K562 (cell line): ENCODE measurements around the gene ZNF629. TPM values are rescaled to one million over a fixed set of nuclear protein-coding genes. Genes with fewer than 3 reads are reported as not detected.
A peak's percentile ranks its signal among the peaks of the same experiment; 100 is the strongest.

ENCODE experiments used
- ATF7 ChIP-seq: fragments of 450-650 bp; IDR thresholded peaks from 2 replicates; pipeline ENCODE4 v1.7.1; 2014; ENCODE audit warnings: mild to moderate bottlenecking, moderate library complexity
- BHLHE40 ChIP-seq: IDR thresholded peaks from 2 replicates; pipeline ENCODE4 v1.6.1; 2011; ENCODE audit warnings: low read length, improper control_type of control experiment
- CBFB ChIP-seq: sonication (generic); formaldehyde crosslinking; IDR thresholded peaks from 2 replicates; pipeline ENCODE4 v1.4.0; 2020; ENCODE audit warnings: mild to moderate bottlenecking, missing genetic modification reagents
- DIDO1 ChIP-seq: fragments of 450-650 bp; IDR thresholded peaks from 2 replicates; pipeline ENCODE4 v1.6.1; 2016; ENCODE audit warnings: low read depth, missing biosample characterization, missing genetic modification characterization
- KLF10 ChIP-seq: fragments of 250-450 bp; sonication (Bioruptor Pico); IDR thresholded peaks from 2 replicates; pipeline ENCODE4 v1.6.1; 2021; ENCODE audit warnings: matching md5 sums
- NUFIP1 ChIP-seq: fragments of 450-650 bp; IDR thresholded peaks from 2 replicates; pipeline ENCODE4 v1.6.1; 2018; ENCODE audit not compliant: partially characterized antibody
- SMAD2 ChIP-seq: fragments of 150-350 bp; IDR thresholded peaks from 2 replicates; pipeline ENCODE4 v1.6.1; 2014; ENCODE audit warnings: low read depth, mild to moderate bottlenecking, low read length
- SMAD3 ChIP-seq: fragments of 450-650 bp; formaldehyde crosslinking; conservative IDR thresholded peaks from 2 replicates; pipeline ENCODE4 v1.4.0; 2020; ENCODE audit warnings: mild to moderate bottlenecking
- SMARCA4 ChIP-seq: fragments of 450-650 bp; IDR thresholded peaks from 2 replicates; pipeline ENCODE4 v1.6.1; 2016
- SNRNP70 ChIP-seq: fragments of 200-400 bp; formaldehyde crosslinking; optimal IDR thresholded peaks from 2 replicates; pipeline ENCODE3; 2017; ENCODE audit warnings: low read depth, low read length
- ZNF134 ChIP-seq: fragments of 250-450 bp; sonication (Bioruptor Pico); conservative IDR thresholded peaks from 2 replicates; pipeline ENCODE4 v1.4.0; 2020
- ZNF551 ChIP-seq: fragments of 250-450 bp; sonication (Bioruptor Pico); IDR thresholded peaks from 2 replicates; pipeline ENCODE4 v1.5.0; 2021; ENCODE audit warnings: mild to moderate bottlenecking, moderate library complexity
- polyA plus RNA-seq, 8 experiments: library from polyadenylated mRNA; depleted of rRNA in 4 of 8; stranded (reverse) in 5 of 8; unstranded in 3 of 8; fragments of >200 nt; fragmentation: Nextera tagmentation in 2 of 8; fragmentation: Illumina TruSeq in 1 of 8; extraction: Ambion mirVana in 2 of 8; extraction: Trizol in 1 of 8; gene quantifications; 2 replicates each; pipeline versions ENCODE4 v1.2.1 to v1.2.3, GENCODE V29; 2011 to 2014; ENCODE audit warnings: inconsistent platforms in 1 of 8, missing spikeins in 1 of 8
- total RNA-seq, 7 experiments: library from RNA; depleted of rRNA in 6 of 7; stranded (reverse); fragments of >200 nt in 6 of 7; fragmentation: Illumina TruSeq in 2 of 7; extraction: Trizol in 2 of 7; gene quantifications; 2 replicates each; pipeline versions ENCODE4 v1.2.1 to v1.2.3, GENCODE V29; 2011 to 2021; ENCODE audit warnings: low replicate concordance in 1 of 7
- TF ChIP-seq, protein P1 (sequence below): fragments of 450-650 bp; IDR thresholded peaks from 2 replicates; pipeline ENCODE4 v1.6.1; 2018; ENCODE audit not compliant: partially characterized antibody
- TF ChIP-seq, protein P2 (sequence below): fragments of 450-650 bp; formaldehyde crosslinking; IDR thresholded peaks from 2 replicates; pipeline ENCODE4 v1.4.0; 2020; ENCODE audit warnings: mild to moderate bottlenecking, moderate library complexity
- TF ChIP-seq, protein P3 (sequence below): fragments of 450-650 bp; IDR thresholded peaks from 2 replicates; pipeline ENCODE4 v1.6.1; 2016; ENCODE audit warnings: missing biosample characterization, missing genetic modification characterization
- TF ChIP-seq, protein P4 (sequence below): sonication (generic); formaldehyde crosslinking; IDR thresholded peaks from 2 replicates; pipeline ENCODE4 v1.8.0; 2023; ENCODE audit warnings: mild to moderate bottlenecking, missing genetic modification reagents

ZNF629 gene
- total and polyA plus RNA-seq, 9 of the 15 experiments (the other 6 are each of a cell fraction or from before 2014, with no cell fraction given): 0.44 to 18.8 (median 7.4) TPM

DNA sequence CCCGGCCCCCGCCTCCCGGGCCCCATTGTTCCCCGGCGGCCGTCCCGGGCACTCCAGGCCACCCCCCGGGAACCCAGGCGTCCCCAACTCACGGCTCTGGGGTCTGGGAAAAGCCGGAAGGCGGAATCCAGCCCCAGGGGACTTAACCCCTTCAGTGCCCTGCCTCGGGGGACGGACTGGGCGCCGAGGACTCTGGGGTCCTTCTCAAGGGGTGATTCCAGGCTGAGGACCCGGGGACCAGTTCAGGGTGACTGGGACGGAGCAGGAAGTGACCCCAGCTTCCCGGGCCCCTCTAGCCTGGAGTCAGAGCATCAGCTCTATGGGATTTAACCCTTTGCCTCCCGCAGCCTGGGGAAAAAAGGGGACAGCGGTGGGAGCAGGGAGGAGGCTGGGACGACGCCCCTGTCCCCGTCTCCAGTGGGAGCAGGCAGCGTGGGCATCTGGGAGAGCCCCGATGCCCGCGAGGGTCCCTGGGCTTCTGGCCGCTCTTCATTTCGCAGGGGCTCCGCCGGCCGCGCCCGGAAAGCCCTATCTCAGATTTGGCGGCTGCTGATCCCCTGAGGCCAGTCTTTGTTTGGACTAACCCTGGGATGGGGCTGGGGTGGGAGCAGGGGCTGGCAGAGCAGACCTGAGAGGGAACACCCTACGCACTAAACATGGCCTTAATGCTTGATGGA is at the start of gene ZNF629 (continued):
- TF ChIP-seq, protein P1, sequence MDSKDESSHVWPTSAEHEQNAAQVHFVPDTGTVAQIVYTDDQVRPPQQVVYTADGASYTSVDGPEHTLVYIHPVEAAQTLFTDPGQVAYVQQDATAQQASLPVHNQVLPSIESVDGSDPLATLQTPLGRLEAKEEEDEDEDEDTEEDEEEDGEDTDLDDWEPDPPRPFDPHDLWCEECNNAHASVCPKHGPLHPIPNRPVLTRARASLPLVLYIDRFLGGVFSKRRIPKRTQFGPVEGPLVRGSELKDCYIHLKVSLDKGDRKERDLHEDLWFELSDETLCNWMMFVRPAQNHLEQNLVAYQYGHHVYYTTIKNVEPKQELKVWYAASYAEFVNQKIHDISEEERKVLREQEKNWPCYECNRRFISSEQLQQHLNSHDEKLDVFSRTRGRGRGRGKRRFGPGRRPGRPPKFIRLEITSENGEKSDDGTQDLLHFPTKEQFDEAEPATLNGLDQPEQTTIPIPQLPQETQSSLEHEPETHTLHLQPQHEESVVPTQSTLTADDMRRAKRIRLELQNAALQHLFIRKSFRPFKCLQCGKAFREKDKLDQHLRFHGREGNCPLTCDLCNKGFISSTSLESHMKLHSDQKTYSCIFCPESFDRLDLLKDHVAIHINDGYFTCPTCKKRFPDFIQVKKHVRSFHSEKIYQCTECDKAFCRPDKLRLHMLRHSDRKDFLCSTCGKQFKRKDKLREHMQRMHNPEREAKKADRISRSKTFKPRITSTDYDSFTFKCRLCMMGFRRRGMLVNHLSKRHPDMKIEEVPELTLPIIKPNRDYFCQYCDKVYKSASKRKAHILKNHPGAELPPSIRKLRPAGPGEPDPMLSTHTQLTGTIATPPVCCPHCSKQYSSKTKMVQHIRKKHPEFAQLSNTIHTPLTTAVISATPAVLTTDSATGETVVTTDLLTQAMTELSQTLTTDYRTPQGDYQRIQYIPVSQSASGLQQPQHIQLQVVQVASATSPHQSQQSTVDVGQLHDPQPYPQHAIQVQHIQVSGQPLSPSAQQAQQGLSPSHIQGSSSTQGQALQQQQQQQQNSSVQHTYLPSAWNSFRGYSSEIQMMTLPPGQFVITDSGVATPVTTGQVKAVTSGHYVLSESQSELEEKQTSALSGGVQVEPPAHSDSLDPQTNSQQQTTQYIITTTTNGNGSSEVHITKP: peak; percentile 95
- no peak for TF ChIP-seq ZNF134 (CRISPR knock-in tag)
- TF ChIP-seq SMARCA4: no peak
- TF ChIP-seq SMAD3 (CRISPR knock-in tag): no peak
- TF ChIP-seq SMAD2: no peak
- TF ChIP-seq ZNF551 (CRISPR knock-in tag): no peak
- TF ChIP-seq, protein P2, sequence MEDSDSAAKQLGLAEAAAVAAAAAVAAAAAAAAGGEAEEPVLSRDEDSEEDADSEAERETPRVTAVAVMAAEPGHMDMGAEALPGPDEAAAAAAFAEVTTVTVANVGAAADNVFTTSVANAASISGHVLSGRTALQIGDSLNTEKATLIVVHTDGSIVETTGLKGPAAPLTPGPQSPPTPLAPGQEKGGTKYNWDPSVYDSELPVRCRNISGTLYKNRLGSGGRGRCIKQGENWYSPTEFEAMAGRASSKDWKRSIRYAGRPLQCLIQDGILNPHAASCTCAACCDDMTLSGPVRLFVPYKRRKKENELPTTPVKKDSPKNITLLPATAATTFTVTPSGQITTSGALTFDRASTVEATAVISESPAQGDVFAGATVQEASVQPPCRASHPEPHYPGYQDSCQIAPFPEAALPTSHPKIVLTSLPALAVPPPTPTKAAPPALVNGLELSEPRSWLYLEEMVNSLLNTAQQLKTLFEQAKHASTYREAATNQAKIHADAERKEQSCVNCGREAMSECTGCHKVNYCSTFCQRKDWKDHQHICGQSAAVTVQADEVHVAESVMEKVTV (CRISPR knock-in tag): no peak
- TF ChIP-seq SNRNP70: no peak
- peak; percentile 62; the same call in 1 of the 2 replicates for TF ChIP-seq DIDO1 (tag)
- TF ChIP-seq ATF7: peak; percentile 78
- TF ChIP-seq NUFIP1: no peak
- TF ChIP-seq CBFB (CRISPR knock-in tag): no peak
- TF ChIP-seq KLF10: no peak
- TF ChIP-seq, protein P3, sequence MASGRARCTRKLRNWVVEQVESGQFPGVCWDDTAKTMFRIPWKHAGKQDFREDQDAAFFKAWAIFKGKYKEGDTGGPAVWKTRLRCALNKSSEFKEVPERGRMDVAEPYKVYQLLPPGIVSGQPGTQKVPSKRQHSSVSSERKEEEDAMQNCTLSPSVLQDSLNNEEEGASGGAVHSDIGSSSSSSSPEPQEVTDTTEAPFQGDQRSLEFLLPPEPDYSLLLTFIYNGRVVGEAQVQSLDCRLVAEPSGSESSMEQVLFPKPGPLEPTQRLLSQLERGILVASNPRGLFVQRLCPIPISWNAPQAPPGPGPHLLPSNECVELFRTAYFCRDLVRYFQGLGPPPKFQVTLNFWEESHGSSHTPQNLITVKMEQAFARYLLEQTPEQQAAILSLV: no peak
- TF ChIP-seq, protein P4, sequence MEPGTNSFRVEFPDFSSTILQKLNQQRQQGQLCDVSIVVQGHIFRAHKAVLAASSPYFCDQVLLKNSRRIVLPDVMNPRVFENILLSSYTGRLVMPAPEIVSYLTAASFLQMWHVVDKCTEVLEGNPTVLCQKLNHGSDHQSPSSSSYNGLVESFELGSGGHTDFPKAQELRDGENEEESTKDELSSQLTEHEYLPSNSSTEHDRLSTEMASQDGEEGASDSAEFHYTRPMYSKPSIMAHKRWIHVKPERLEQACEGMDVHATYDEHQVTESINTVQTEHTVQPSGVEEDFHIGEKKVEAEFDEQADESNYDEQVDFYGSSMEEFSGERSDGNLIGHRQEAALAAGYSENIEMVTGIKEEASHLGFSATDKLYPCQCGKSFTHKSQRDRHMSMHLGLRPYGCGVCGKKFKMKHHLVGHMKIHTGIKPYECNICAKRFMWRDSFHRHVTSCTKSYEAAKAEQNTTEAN (CRISPR knock-in tag): no peak
- 0 out of 2 replicates have a peak, but pooled peaks have one; percentile 34 for TF ChIP-seq BHLHE40
